Neuronal stem cell (in vitro differentiated cells): Measurements from ENCODE around the gene NOA1.

Experiments used
- DNase-seq: peaks from one replicate; pipeline ENCODE4 v3.0.0-alpha.2; 2013; ENCODE audit warnings: low spot score
- H2AFZ ChIP-seq: one replicate; pipeline ENCODE4 v1.6.1; 2013; ENCODE audit warnings: mild to moderate bottlenecking, low read length, inconsistent platforms
- H2AK5ac ChIP-seq: 2 replicates; pipeline ENCODE4 v1.6.1; 2013; ENCODE audit warnings: low read depth, mild to moderate bottlenecking, inconsistent platforms, low read length, moderate library complexity, mixed read lengths
- H2BK120ac ChIP-seq: 2 replicates; pipeline ENCODE4 v1.6.1; 2013; ENCODE audit warnings: low read depth, mild to moderate bottlenecking, inconsistent platforms, low read length, moderate library complexity, mixed read lengths
- H2BK12ac ChIP-seq: one replicate; pipeline ENCODE4 v1.6.1; 2013; ENCODE audit warnings: low read length, inconsistent platforms
- H2BK15ac ChIP-seq: 2 replicates; pipeline ENCODE4 v1.6.1; 2013; ENCODE audit warnings: mild to moderate bottlenecking, low read length, inconsistent platforms, mixed read lengths
- H2BK5ac ChIP-seq: one replicate; pipeline ENCODE4 v1.6.1; 2013; ENCODE audit warnings: inconsistent platforms, mild to moderate bottlenecking, low read length, moderate library complexity
- H3K14ac ChIP-seq: one replicate; pipeline ENCODE4 v1.6.1; 2013; ENCODE audit warnings: low read length, inconsistent platforms
- H3K18ac ChIP-seq: 2 replicates; pipeline ENCODE4 v1.6.1; 2013; ENCODE audit warnings: low read length, inconsistent platforms
- H3K23ac ChIP-seq: 2 replicates; pipeline ENCODE4 v1.6.1; 2013; ENCODE audit warnings: low read depth, mild to moderate bottlenecking, mixed read lengths, low read length, inconsistent platforms; ENCODE audit not compliant: poor library complexity
- H3K27ac ChIP-seq: replicated peaks from 3 replicates; pipeline ENCODE4 v1.5.1; 2013; ENCODE audit warnings: low read length, inconsistent platforms
- H3K27me3 ChIP-seq, 3 experiments: 2 replicates each; pipeline ENCODE4 v1.6.1; 2013; ENCODE audit warnings: low read length in 3 of 3, mild to moderate bottlenecking in 2 of 3, inconsistent platforms in 1 of 3, low read depth in 1 of 3, mixed read lengths in 1 of 3, moderate library complexity in 1 of 3; ENCODE audit not compliant: control insufficient read depth in 3 of 3, insufficient read depth in 3 of 3
- H3K36me3 ChIP-seq, 2 donors: replicated peaks in 1 of 2; 2 replicates each; pipeline ENCODE4 v1.6.1; 2013; ENCODE audit warnings: low read length in 2 of 2; ENCODE audit not compliant: control insufficient read depth in 2 of 2, insufficient read depth in 2 of 2
- H3K4ac ChIP-seq: 2 replicates; pipeline ENCODE4 v1.6.1; 2013; ENCODE audit warnings: inconsistent platforms, mild to moderate bottlenecking, low read length, moderate library complexity
- H3K4me1 ChIP-seq, 2 donors: 1 replicate in 1 of 2; 2 replicates in 1 of 2; pipeline ENCODE4 v1.6.1; 2013; ENCODE audit warnings: low read length in 2 of 2, low read depth in 1 of 2; ENCODE audit not compliant: control insufficient read depth in 2 of 2, insufficient read depth in 1 of 2
- H3K4me2 ChIP-seq: one replicate; pipeline ENCODE4 v1.6.1; 2013; ENCODE audit warnings: mild to moderate bottlenecking, low read length, inconsistent platforms; ENCODE audit not compliant: insufficient read depth, poor library complexity, severe bottlenecking
- H3K4me3 ChIP-seq, 2 donors: 2 replicates each; pipeline ENCODE4 v1.5.1; 2013; ENCODE audit warnings: low read length in 2 of 2, mild to moderate bottlenecking in 2 of 2, inconsistent platforms in 1 of 2, moderate library complexity in 1 of 2
- H3K79me1 ChIP-seq: one replicate; pipeline ENCODE4 v1.6.1; 2013; ENCODE audit warnings: low read depth, mild to moderate bottlenecking, inconsistent platforms, low read length, moderate library complexity
- H3K9ac ChIP-seq: one replicate; pipeline ENCODE4 v1.6.1; 2013; ENCODE audit warnings: mild to moderate bottlenecking, low read depth, low read length, inconsistent platforms; ENCODE audit not compliant: poor library complexity
- H3K9me3 ChIP-seq, 2 donors: replicated peaks in 1 of 2; 2 replicates each; pipeline versions ENCODE3 to v1.6.1; 2013; ENCODE audit warnings: low read length in 2 of 2, mild to moderate bottlenecking in 2 of 2, inconsistent platforms in 1 of 2, low read depth in 1 of 2, mixed read lengths in 1 of 2, moderate library complexity in 1 of 2; ENCODE audit not compliant: control insufficient read depth in 2 of 2, insufficient read depth in 1 of 2
- H4K8ac ChIP-seq: one replicate; pipeline ENCODE4 v1.6.1; 2013; ENCODE audit warnings: low read depth, mild to moderate bottlenecking, inconsistent platforms, low read length, moderate library complexity
- H4K91ac ChIP-seq: one replicate; pipeline ENCODE4 v1.6.1; 2013; ENCODE audit warnings: low read length, low read depth, mild to moderate bottlenecking, inconsistent platforms; ENCODE audit not compliant: poor library complexity
- WGBS, 2 donors: extraction: QIAGEN DNeasy Blood & Tissue Kit; methylation state at CpG; one replicate each; pipeline ENCODE4 v1.1.7; 2013; ENCODE audit warnings: missing lambda C conversion rate in 2 of 2, mixed read lengths in 1 of 2; ENCODE audit not compliant: insufficient read length in 2 of 2, insufficient replicate concordance in 1 of 2; ENCODE audit errors: extremely low coverage in 2 of 2; 5-methylcytosine and 5-hydroxymethylcytosine counted together

NOA1 gene

DNA sequence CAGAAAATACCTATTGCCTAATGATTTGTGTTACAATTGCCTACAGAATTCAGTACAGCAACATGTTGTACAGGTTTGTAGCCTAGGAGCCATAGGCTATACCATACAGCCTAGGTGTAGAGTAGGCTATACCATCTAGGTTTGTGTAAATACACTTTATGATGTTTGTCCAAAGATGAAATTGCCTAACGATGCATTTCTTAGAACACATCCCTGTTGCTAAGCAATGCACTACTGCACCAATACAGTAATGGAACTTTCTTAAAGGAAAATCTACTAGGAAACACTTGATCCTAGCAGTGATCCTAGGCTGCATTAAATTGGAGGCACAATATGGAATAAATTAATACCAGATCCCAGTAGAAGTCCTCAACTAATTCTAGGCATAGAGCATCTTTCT lies 18.3 kb downstream of the NOA1 start:
- no peak for DNase-seq
- no peak overlapping the region for H2AK5ac ChIP-seq
- peaks cover 0 to 2% of the 10 kb centered on the region in 2 donors for H3K4me1 ChIP-seq
- H3K27ac ChIP-seq: no peak overlapping the region
- H3K14ac ChIP-seq: no peak overlapping the region
- WGBS, 2 donors: no CpG with 5 or more reads among the region's 1 CpG
- no peak overlapping the region for H3K4me2 ChIP-seq
- no peaks in the 10 kb centered on the region for H3K9me3 ChIP-seq
- no peak overlapping the region for H3K18ac ChIP-seq
- H3K4me3 ChIP-seq: no peak overlapping the region
- H3K79me1 ChIP-seq: no peaks in the 10 kb centered on the region
- H2BK5ac ChIP-seq: no peak overlapping the region
- no peak overlapping the region for H4K91ac ChIP-seq
- no peak overlapping the region for H2AFZ ChIP-seq
- H2BK12ac ChIP-seq: no peak overlapping the region
- H3K23ac ChIP-seq: no peak overlapping the region
- no peak overlapping the region for H3K9ac ChIP-seq
- H3K4ac ChIP-seq: no peak overlapping the region
- H2BK15ac ChIP-seq: no peak overlapping the region
- H3K27me3 ChIP-seq: no peaks in the 10 kb centered on the region
- no peak overlapping the region for H2BK120ac ChIP-seq
- H4K8ac ChIP-seq: no peak overlapping the region
- H3K36me3 ChIP-seq: peaks cover 7 to 27% of the 10 kb centered on the region in 2 donors

DNA sequence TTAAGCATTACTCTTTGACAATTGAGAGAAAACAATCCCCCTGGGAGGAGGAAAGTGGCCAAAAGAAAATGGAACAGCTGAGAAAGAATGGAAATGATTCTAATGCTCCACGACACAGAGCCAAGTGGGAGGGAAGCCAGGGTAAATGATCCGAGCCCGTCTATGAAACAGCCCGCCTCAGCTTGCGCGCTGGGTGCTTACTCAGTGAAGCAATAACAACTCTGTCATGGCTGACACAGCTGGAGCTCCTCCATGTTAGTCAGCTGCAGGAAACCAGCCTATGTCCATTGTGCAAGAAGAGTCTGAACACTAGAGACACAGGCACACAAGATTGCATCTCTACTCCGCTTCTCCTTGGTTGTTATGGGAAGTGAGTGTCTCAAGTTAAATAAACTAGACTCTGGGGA lies 19.3 kb downstream of the NOA1 start:
- DNase-seq: no peak
- no peak overlapping the region for H4K8ac ChIP-seq

DNA sequence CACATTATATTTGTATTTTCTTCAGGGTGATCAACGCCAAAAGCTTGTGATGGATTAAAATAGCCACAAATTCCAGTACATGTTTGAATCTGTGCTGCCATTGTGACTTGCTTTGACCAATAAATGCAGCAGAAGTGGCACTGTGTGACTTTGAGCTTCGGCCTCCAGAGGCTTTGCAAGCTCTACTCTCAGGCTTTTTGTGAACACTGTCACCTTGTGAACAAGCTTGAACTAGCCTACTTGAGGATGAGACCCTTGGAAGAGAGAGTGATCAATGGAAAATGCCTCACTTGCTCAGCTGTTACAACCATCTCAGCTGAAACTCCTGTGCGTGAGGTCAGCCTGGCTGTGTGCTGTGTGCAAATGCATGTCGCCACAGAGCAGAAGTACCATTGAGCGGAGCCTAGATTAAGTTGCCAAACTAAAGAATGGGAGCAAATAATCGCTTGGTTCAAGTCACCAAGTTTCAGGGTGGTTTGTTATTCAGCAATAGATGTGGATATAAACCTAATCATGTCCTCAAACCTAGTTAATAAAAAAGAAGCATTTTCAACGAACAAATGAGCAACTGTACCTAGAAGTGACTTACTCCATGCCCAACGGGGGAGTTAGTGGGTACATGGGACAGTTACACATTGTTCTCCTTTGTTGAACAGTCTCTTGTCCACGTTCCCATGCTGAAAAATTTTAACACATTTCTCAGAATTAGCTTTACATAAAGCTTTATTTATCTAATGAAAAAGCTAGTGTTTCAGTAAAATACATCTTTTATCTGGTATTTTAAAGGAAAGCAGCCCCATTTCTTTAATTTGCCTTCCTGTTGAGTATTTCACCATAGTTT lies 23.5 kb downstream of the NOA1 start:
- WGBS, 2 donors: no CpG with 5 or more reads among the region's 9 CpGs
- Histone ChIP-seq H3K4me2 (no peak overlapping the region), H3K4me1 (peaks cover 0 to 2% of the 10 kb centered on the region in 2 donors), H2AK5ac (no peak overlapping the region), H3K36me3 (peaks cover 0 to 2% of the 10 kb centered on the region in 2 donors), H4K91ac (no peak overlapping the region), H3K18ac (no peak overlapping the region), H3K4ac (no peak overlapping the region), H3K9ac (no peak overlapping the region), H3K14ac (no peak overlapping the region), H3K23ac (no peak overlapping the region), H3K79me1 (peaks cover 1% of the 10 kb centered on the region), H4K8ac (no peak overlapping the region), H2BK12ac (no peak overlapping the region), H2BK5ac (no peak overlapping the region), H3K9me3 (no peaks in the 10 kb centered on the region), H2BK15ac (no peak overlapping the region), H3K27ac (no peak overlapping the region), H3K27me3 (no peaks in the 10 kb centered on the region), H3K4me3 (no peak overlapping the region), H2BK120ac (no peak overlapping the region), H2AFZ (no peak overlapping the region)
- DNase-seq: no peak

More for the DNA sequence above, 19.3 kb downstream of the NOA1 start:
- H3K79me1 ChIP-seq: no peaks in the 10 kb centered on the region
- H2BK5ac ChIP-seq: no peak overlapping the region
- no peak overlapping the region for H3K27ac ChIP-seq
- H2BK120ac ChIP-seq: no peak overlapping the region
- peak overlapping the region; percentile 31 for H2AFZ ChIP-seq
- H2AK5ac ChIP-seq: no peak overlapping the region
- H3K9ac ChIP-seq: no peak overlapping the region
- H2BK12ac ChIP-seq: no peak overlapping the region
- no peak overlapping the region for H3K23ac ChIP-seq
- H3K4me3 ChIP-seq: no peak overlapping the region
- WGBS, 2 donors: no CpG with 5 or more reads among the region's 7 CpGs
- no peaks in the 10 kb centered on the region for H3K9me3 ChIP-seq
- peaks cover 5 to 20% of the 10 kb centered on the region in 2 donors for H3K36me3 ChIP-seq
- H3K4me1 ChIP-seq: peaks cover 0 to 2% of the 10 kb centered on the region in 2 donors
- no peak overlapping the region for H3K4me2 ChIP-seq
- H3K4ac ChIP-seq: no peak overlapping the region
- no peak overlapping the region for H2BK15ac ChIP-seq
- no peaks in the 10 kb centered on the region for H3K27me3 ChIP-seq
- H3K14ac ChIP-seq: no peak overlapping the region
- no peak overlapping the region for H3K18ac ChIP-seq
- H4K91ac ChIP-seq: no peak overlapping the region

DNA sequence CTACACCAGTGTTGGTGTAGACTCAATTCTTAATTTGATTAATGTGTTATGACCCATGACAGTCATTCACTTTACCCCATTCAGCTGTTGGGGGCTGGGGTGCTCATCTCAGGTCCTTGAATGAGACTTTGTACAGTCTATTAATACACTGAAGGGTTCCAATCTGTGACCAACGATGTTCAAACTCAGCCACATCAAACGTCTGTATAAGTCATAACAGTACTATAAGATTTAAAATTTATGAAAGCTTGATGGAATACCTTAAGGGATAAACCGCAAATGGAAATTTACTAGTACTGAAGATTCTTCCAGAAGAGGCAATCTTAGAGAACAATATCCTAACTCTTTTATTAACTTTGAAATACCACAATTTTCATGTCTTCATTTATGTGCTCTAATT lies 36.0 kb downstream of the NOA1 start:
- no peak for DNase-seq

More for the DNA sequence above, 36.0 kb downstream of the NOA1 start:
- no peak overlapping the region for H4K91ac ChIP-seq
- WGBS, 2 donors: no CpG with 5 or more reads among the region's 3 CpGs
- no peaks in the 10 kb centered on the region for H3K9me3 ChIP-seq
- H2BK12ac ChIP-seq: no peak overlapping the region
- H3K27me3 ChIP-seq: no peaks in the 10 kb centered on the region
- no peaks in the 10 kb centered on the region for H3K79me1 ChIP-seq
- no peak overlapping the region for H3K27ac ChIP-seq
- H3K14ac ChIP-seq: no peak overlapping the region
- H3K4me2 ChIP-seq: no peak overlapping the region
- H3K9ac ChIP-seq: no peak overlapping the region
- H2AFZ ChIP-seq: no peak overlapping the region
- no peak overlapping the region for H2BK120ac ChIP-seq
- no peak overlapping the region for H3K4me3 ChIP-seq
- H3K23ac ChIP-seq: no peak overlapping the region
- peaks cover 0 to 28% of the 10 kb centered on the region in 2 donors for H3K36me3 ChIP-seq
- no peak overlapping the region for H4K8ac ChIP-seq
- no peak overlapping the region for H3K4ac ChIP-seq
- no peak overlapping the region for H2BK15ac ChIP-seq
- H2AK5ac ChIP-seq: no peak overlapping the region
- H3K4me1 ChIP-seq: no peaks in the 10 kb centered on the region
- no peak overlapping the region for H2BK5ac ChIP-seq
- no peak overlapping the region for H3K18ac ChIP-seq
